GM23338 (cell line): Measurements from ENCODE around the gene RND3.

Source experiments
- EZH2 ChIP-seq: fragments of 200-600 bp; sonication (generic); IDR thresholded peaks from one replicate; pipeline ENCODE4 v1.8.0; 2017; ENCODE audit warnings: antibody characterized with exemption, mild to moderate bottlenecking, low read depth; ENCODE audit not compliant: unreplicated experiment
- EZH2phosphoT487 ChIP-seq: fragments of 200-600 bp; sonication (generic); IDR thresholded peaks from one replicate; pipeline ENCODE4 v1.8.1; 2018; ENCODE audit warnings: antibody characterized with exemption; ENCODE audit not compliant: unreplicated experiment
- POLR2AphosphoS5 ChIP-seq: IDR thresholded peaks from 2 replicates; pipeline ENCODE4 v1.6.1; 2016; ENCODE audit warnings: antibody characterized with exemption, low read depth
- TF ChIP-seq, protein P1 (sequence below), 2 experiments: fragments of 200-600 bp in 1 of 2; sonication (generic) in 1 of 2; conservative IDR thresholded peaks; 2 replicates each; pipeline versions ENCODE4 v1.5.1 to v1.6.1; 2016 to 2017; ENCODE audit warnings: antibody characterized with exemption in 2 of 2, low read depth in 2 of 2, mild to moderate bottlenecking in 2 of 2, moderate library complexity in 1 of 2

DNA sequence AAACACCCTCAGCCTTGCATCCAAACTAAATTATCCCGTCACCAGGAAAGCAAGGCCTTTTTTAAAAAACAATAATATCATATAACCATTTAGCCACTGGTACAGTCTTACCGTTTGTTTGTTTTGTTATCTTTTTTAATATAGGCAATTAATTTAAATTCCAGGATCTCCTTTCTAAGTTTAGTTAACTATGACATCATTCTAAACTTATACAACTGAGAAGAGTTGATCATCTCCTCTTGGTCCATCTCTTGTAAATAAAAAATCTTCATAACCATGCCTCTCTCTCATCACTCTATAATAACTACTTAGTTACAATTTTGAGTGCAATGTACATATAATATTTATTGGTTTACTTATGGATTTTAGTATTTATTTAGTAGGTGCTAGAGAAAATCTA lies 46.2 kb downstream of the RND3 start:
- TF ChIP-seq EZH2: no peak
- TF ChIP-seq, protein P1, sequence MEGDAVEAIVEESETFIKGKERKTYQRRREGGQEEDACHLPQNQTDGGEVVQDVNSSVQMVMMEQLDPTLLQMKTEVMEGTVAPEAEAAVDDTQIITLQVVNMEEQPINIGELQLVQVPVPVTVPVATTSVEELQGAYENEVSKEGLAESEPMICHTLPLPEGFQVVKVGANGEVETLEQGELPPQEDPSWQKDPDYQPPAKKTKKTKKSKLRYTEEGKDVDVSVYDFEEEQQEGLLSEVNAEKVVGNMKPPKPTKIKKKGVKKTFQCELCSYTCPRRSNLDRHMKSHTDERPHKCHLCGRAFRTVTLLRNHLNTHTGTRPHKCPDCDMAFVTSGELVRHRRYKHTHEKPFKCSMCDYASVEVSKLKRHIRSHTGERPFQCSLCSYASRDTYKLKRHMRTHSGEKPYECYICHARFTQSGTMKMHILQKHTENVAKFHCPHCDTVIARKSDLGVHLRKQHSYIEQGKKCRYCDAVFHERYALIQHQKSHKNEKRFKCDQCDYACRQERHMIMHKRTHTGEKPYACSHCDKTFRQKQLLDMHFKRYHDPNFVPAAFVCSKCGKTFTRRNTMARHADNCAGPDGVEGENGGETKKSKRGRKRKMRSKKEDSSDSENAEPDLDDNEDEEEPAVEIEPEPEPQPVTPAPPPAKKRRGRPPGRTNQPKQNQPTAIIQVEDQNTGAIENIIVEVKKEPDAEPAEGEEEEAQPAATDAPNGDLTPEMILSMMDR (conservative IDR thresholded peaks at IDR 0.05; ENCODE audit: low read depth in 2 of 2): no peak
- no peak for TF ChIP-seq EZH2phosphoT487
- no peak for TF ChIP-seq POLR2AphosphoS5
